ENCODE measurements around the gene GPBP1L1.

DNA sequence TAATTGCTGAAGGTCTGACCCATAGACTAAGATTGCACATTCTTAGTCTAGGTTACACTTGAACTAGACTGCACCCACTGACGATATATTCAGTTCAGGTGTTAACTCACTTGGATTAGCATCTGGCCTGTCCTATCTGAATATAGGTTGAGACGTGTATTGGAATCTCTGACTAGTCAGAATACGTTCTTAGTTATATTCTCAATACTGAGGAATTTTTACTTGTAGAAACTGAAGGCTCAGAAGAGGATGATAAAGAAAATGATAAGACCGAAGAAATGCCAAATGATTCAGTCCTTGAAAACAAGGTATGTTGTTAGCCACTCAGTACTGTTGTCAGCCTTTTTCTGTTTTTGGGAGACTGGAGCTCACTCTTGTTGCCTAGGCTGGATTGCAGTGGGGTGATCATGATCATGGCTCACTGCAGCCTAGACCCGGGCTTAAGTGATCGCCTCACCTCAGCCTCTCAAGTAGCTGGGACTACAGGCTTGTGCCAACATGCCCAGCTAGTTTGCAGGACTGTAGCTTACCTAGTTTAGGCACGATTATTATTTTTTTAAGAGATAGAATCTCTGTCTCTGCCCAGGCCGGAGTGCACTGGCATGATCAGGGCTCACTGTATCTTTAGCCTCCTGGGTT is 73.3 kb downstream of the GPBP1L1 start:
- TF ChIP-seq, protein P1, sequence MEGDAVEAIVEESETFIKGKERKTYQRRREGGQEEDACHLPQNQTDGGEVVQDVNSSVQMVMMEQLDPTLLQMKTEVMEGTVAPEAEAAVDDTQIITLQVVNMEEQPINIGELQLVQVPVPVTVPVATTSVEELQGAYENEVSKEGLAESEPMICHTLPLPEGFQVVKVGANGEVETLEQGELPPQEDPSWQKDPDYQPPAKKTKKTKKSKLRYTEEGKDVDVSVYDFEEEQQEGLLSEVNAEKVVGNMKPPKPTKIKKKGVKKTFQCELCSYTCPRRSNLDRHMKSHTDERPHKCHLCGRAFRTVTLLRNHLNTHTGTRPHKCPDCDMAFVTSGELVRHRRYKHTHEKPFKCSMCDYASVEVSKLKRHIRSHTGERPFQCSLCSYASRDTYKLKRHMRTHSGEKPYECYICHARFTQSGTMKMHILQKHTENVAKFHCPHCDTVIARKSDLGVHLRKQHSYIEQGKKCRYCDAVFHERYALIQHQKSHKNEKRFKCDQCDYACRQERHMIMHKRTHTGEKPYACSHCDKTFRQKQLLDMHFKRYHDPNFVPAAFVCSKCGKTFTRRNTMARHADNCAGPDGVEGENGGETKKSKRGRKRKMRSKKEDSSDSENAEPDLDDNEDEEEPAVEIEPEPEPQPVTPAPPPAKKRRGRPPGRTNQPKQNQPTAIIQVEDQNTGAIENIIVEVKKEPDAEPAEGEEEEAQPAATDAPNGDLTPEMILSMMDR (IDR thresholded peaks at IDR 0.05), result no peak
- TF ChIP-seq EZH2 (IDR thresholded peaks at IDR 0.05) (no peak), EZH2phosphoT487 (IDR thresholded peaks at IDR 0.05) (no peak)

Measured in neural progenitor cell (in vitro differentiated cells).